Stimulated activated CD4-positive, alpha-beta T cell treated with anti-CD3 and anti-CD28 coated beads, Interleukin-4, amount 100 ng/mL, for 4 hours (primary cell): ENCODE measurements around the gene IBTK.
A peak's percentile ranks its signal among the peaks of the same experiment; 100 is the strongest.
"Not testable (repeated sequence)": the region's sequence is repeated elsewhere in the genome, so short reads cannot be mapped to it uniquely, and the experiment has no call there.

Experiments
- DNase-seq, 2 experiments: peaks; one replicate each; pipeline ENCODE4 v3.0.0-alpha.2; 2020

The IBTK gene, protein sequence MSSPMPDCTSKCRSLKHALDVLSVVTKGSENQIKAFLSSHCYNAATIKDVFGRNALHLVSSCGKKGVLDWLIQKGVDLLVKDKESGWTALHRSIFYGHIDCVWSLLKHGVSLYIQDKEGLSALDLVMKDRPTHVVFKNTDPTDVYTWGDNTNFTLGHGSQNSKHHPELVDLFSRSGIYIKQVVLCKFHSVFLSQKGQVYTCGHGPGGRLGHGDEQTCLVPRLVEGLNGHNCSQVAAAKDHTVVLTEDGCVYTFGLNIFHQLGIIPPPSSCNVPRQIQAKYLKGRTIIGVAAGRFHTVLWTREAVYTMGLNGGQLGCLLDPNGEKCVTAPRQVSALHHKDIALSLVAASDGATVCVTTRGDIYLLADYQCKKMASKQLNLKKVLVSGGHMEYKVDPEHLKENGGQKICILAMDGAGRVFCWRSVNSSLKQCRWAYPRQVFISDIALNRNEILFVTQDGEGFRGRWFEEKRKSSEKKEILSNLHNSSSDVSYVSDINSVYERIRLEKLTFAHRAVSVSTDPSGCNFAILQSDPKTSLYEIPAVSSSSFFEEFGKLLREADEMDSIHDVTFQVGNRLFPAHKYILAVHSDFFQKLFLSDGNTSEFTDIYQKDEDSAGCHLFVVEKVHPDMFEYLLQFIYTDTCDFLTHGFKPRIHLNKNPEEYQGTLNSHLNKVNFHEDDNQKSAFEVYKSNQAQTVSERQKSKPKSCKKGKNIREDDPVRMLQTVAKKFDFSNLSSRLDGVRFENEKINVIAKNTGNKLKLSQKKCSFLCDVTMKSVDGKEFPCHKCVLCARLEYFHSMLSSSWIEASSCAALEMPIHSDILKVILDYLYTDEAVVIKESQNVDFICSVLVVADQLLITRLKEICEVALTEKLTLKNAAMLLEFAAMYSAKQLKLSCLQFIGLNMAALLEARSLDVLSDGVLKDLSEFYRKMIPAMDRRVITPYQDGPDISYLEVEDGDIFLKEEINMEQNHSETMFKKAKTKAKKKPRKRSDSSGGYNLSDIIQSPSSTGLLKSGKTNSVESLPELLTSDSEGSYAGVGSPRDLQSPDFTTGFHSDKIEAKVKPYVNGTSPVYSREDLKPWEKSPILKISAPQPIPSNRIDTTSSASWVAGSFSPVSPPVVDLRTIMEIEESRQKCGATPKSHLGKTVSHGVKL (N-terminal part only)

GRCh38 chr6:82247505-82248272 lies at the start of gene IBTK:
IBTK (minus strand) TSS chr6:82247744; CDS start chr6:82240486, 7,258 bp downstream.
- peak; percentile 85 to 89 for DNase-seq

DNA sequence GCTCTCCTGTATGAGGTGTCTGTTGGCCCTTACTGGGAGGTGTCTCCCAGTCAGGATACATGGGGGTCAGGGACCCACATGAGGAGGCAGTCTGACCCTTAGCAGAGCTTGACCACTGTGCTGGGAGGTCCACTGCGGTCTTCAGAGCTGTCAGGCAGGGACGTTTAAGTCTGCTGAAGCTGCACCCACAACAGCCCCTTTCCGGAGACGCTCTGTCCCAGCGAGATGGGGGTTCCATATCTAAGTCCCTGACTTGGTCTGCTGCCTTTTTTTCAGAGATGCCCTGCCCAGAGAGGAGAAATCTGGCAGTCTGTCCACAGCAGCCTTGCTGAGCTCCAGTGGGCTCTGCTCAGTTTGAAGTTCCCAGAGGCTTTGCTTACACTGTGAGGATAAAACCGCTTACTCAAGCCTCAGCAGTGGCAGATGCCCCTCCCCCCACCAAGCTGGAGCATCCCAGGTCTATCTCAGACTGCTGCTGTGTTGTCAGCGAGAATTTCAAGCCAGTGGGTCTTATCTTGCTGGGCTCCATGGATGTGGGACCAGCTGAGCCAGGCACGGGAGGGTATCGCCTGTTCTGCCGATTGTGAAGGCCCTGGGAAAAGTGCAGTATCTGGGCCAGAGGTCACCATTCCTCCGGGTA lies 36.3 kb upstream of the IBTK start:
- no peak for DNase-seq

DNA sequence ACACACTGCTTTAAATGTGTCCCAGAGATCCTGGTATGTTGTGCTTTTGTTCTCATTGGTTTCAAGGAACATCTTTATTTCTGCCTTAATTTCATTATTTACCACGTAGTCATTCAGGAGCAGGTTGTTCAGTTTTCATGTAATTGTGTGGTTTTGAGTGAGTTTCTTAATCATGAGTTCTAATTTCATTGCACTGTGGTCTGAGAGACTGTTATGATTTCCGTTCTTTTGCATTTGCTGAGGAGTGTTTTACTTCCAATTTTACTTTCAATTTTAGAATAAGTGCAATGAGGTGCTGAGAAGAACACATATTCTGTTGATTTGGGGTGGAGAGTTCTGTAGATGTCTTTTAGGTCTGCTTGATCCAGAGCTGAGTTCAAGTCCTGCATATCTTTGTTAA lies 34.0 kb upstream of the IBTK start:
- not testable (repeated sequence) for DNase-seq

- no peak for DNase-seq
Observed at GRCh38 chr6:82277686-82278085, 30.1 kb upstream of the IBTK start.

- no peak for DNase-seq
Observed at GRCh38 chr6:82275686-82276085, 28.1 kb upstream of the IBTK start.

GRCh38 chr6:82273295-82273694 lies 25.8 kb upstream of the IBTK start:
- DNase-seq, result no peak

DNA sequence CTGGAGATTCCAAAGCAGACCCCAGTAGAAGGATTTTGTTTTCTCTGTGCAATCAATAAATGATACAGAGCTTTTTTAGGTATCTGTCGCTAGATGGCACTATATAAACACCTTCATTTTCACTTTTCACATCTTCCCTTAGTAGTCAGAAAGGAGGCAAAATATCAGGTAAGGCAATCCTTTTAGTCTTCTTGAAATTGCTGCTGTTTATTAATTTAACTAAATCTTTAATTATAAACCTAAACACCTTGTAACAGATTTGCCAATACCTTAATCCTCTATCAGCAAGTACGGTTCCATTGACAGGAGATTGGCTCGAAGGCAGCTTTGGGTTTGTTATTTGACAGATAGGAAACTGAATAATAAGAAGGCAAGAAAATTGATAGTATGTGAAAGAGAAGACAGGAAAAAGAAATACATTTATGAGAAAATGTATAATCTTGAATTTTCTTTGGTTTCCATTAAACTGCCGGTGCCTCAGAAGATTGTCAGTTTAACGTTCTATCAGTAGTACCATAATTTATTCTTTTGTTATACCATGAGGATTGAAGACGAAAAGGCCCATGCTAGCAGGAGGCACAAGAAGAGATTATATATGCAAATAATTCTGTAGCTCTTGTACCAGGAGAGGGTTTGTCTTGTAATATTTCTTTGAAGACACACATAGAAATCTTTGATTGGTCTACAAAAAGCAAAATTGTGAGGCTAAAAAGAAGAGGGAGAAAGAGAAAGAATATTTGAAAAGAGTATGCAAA lies 23.5 kb upstream of the IBTK start:
- no peak for DNase-seq

GRCh38 chr6:82268301-82268846 lies 20.8 kb upstream of the IBTK start:
- DNase-seq, result no peak

GRCh38 chr6:82264824-82265223 lies 17.3 kb upstream of the IBTK start:
- DNase-seq, result no peak

GRCh38 chr6:82264321-82264720 lies 16.8 kb upstream of the IBTK start:
- no peak for DNase-seq

DNA sequence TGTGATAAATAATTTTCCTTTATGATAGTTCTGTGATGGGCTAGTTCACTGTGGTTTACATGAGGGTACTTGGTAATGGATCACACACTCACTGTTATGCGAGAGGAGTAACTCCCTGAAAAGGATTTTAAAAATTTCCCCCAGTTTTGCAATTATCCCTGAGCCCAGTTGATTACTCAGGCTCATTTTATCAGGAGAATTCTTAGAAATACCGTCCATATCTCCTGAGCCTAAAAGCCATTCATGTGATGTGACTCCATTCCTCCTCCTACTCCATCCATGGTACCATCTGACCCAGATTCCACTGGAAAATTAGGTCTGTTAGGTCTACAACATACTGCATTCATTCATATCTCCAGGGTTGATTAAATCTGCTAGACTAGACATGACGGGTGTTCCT lies 16.4 kb upstream of the IBTK start:
- no peak for DNase-seq

DNA sequence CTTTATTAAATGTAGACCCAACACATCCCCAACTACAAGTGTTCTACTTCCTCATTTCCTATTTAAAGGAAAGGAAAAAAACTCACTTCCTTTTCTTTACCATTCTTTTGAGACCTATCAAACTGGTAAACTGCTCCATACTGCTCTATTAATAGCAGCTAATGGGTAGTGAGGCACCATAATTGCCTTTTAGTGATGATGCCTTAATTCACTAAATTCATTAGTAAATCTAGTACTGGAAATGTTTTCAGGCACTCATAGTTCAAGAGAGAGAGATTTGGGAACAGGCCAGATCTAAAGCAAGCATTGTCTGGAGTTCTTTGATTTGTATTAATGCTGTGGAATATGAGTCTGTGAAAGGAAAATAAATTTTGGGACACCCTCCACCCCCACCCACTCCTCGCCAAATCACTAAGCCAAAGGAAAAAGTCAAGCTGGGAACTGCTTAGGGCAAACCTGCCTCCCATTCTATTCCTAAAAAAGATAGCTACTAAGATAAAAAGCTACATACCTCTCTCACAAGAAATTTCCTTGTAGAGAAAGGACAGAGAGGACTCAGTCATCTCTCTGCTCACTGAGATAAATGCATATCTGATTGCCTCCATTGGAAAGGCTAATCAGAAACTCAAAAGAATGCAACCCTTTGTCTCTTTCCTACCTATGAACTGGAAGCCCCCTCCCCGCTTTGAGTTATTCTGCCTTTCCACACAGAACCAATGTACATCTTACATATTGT lies 13.6 kb upstream of the IBTK start:
- no peak for DNase-seq

GRCh38 chr6:82259389-82259788 lies 11.8 kb upstream of the IBTK start:
- no peak for DNase-seq

DNA sequence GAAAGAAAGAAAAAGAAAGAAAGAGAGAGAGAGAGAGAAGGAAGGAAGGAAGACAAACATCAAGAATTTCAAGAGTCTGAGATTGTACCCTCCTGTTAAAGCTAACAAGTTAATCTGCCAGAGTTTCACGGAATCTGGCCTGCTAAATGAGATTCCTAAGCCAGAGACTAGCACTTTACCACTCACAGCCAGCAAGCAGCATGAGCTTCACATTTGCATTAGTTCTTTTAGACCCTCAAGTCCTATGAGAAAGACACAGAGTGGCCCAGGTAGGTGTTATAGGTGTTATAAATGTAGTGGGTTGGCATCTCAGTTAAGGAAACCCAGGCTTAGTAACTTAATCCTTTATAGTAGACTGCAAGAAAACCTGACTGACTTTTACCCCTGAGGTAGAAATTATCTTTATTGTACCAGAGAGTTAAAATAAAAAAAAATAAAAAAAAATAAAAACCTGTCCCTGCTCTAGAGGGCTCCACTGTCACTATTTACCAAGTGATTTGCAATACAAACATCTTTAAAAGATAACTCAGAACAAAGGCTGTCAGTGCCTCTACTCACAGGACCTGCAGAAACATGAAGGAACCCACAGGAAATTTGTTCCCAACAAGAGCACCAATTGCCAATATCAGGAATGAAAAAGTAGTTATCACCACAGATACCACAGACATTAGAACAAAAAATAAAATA lies 9.7 kb upstream of the IBTK start:
- DNase-seq, result no peak

GRCh38 chr6:82254722-82255121 lies 7.2 kb upstream of the IBTK start:
- not testable (repeated sequence) for DNase-seq

- no peak for DNase-seq
Observed at GRCh38 chr6:82251942-82252341, 4.4 kb upstream of the IBTK start.

GRCh38 chr6:82249381-82250253 lies 2.1 kb upstream of the IBTK start:
- DNase-seq, result no peak

DNA sequence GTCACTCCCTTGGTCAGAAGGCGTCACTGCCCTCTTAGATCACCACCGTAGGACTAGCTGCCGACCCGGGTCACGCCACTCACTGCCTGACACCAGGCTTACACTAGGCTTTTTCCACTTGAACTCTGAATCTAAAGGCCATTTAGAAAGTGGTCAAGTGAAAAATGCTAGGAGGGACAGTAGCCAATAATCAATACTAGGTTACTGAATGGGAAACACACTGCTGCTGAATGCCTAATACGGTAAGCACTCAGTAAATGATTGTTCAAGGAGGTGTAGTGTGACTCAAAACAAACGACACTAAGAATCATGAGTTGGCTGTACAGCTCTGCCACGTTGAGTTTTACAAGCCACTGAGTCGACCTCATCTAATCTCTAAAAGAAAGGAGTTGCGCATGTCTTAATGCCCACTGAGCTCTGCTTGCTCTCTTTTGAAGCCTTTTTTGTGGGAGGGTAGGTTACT lies 760 bp upstream of the IBTK start:
- no peak for DNase-seq
